Measurements from ENCODE around the gene GDF10. TPM values are rescaled to one million over a fixed set of nuclear protein-coding genes. Genes with fewer than 3 reads are reported as not detected.

GDF10 gene
- total RNA-seq, 1 donor from 2014 or later = not detected

DNA sequence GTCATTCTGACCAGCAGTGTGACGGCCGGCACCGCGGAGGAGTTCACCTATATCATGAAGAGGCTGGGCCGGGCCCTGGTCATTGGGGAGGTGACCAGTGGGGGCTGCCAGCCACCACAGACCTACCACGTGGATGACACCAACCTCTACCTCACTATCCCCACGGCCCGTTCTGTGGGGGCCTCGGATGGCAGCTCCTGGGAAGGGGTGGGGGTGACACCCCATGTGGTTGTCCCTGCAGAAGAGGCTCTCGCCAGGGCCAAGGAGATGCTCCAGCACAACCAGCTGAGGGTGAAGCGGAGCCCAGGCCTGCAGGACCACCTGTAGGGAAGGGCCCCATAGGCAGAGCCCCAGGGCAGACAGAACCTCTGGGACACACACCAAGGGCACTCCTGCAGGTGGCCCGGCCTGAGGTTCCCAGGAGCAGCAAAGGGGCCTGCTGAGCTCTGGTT is 57.2 kb downstream of the GDF10 start:
- intact Hi-C loops (cut with micrococcal nuclease) = no loop called here
- Mint-ChIP-seq H3K27ac (no peak overlapping the region), H3K4me3 (no peak overlapping the region), H3K4me1 (no peaks in the 10 kb centered on the region), H3K36me3 (ENCODE audit: low read depth) (no peaks in the 10 kb centered on the region), H3K27me3 (no peaks in the 10 kb centered on the region), H3K9me3 (no peaks in the 10 kb centered on the region)
- no peak for DNase-seq
- ATAC-seq (ENCODE audit: low read depth) = no peak
- ChIA-PET POLR2A (no interaction called here), CTCF (no interaction called here)
- TF ChIP-seq, protein P1, sequence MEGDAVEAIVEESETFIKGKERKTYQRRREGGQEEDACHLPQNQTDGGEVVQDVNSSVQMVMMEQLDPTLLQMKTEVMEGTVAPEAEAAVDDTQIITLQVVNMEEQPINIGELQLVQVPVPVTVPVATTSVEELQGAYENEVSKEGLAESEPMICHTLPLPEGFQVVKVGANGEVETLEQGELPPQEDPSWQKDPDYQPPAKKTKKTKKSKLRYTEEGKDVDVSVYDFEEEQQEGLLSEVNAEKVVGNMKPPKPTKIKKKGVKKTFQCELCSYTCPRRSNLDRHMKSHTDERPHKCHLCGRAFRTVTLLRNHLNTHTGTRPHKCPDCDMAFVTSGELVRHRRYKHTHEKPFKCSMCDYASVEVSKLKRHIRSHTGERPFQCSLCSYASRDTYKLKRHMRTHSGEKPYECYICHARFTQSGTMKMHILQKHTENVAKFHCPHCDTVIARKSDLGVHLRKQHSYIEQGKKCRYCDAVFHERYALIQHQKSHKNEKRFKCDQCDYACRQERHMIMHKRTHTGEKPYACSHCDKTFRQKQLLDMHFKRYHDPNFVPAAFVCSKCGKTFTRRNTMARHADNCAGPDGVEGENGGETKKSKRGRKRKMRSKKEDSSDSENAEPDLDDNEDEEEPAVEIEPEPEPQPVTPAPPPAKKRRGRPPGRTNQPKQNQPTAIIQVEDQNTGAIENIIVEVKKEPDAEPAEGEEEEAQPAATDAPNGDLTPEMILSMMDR (IDR thresholded peaks at IDR 0.05) = no peak

DNA sequence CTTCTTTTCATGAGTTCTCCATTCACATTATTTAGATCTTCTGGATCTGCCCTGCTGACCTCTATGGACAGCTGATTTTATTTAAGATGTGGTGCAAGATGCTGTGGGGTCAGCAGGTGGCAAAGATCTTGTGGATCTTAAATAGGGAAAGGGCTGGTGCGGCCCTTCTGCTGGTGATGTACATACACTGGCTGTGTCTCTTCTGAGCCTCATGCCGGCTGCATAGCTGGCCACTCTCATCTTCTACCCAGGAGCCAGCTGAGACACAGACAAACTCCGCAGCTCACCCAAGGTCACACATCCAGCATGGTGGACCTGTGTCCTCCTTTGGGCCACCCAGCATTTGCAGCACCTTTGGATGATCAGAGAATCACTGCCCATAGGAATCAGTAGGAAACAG is 57.9 kb downstream of the GDF10 start:
- POLR2A ChIA-PET = no interaction called here
- intact Hi-C loops (cut with micrococcal nuclease) = no loop called here
- H3K9me3 Mint-ChIP-seq = no peaks in the 10 kb centered on the region
- ATAC-seq (ENCODE audit: low read depth) (no peak), DNase-seq (no peak)
- no peaks in the 10 kb centered on the region for H3K27me3 Mint-ChIP-seq
- no peaks in the 10 kb centered on the region for H3K36me3 Mint-ChIP-seq (ENCODE audit: low read depth)
- CTCF ChIA-PET = no interaction called here
- TF ChIP-seq, protein P1 (IDR thresholded peaks at IDR 0.05) = no peak
- H3K4me3 Mint-ChIP-seq = no peak overlapping the region
- H3K27ac Mint-ChIP-seq = no peak overlapping the region
- H3K4me1 Mint-ChIP-seq = no peaks in the 10 kb centered on the region

DNA sequence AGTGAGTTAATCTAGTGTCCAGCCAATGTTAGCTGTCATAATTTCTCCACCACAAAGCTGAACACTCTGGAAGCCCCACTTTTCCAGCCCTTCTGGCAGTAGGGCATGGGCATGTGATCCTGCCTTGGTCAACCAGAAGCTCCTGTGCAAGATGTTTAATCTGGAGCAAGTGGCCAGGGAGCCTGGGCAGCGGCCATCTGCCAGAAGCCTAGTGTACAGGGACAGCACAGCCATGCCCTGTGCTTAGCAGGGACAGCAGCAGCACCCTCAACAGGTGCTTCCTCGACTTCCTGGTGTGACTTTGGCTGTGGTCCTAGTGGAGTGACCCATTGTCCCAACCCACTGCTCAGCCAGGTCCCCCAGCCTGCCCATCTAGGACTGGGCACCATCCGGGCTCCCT is 58.5 kb downstream of the GDF10 start:
- intact Hi-C loops (cut with micrococcal nuclease) = no loop called here
- H3K27ac Mint-ChIP-seq = no peak overlapping the region
- H3K27me3 Mint-ChIP-seq = no peaks in the 10 kb centered on the region
- ATAC-seq (ENCODE audit: low read depth) (no peak), DNase-seq (no peak)
- H3K9me3 Mint-ChIP-seq = no peaks in the 10 kb centered on the region
- ChIA-PET CTCF (no interaction called here), POLR2A (no interaction called here)
- H3K36me3 Mint-ChIP-seq (ENCODE audit: low read depth) = no peaks in the 10 kb centered on the region
- no peak overlapping the region for H3K4me3 Mint-ChIP-seq
- TF ChIP-seq, protein P1 (IDR thresholded peaks at IDR 0.05) = no peak
- H3K4me1 Mint-ChIP-seq = no peaks in the 10 kb centered on the region

DNA sequence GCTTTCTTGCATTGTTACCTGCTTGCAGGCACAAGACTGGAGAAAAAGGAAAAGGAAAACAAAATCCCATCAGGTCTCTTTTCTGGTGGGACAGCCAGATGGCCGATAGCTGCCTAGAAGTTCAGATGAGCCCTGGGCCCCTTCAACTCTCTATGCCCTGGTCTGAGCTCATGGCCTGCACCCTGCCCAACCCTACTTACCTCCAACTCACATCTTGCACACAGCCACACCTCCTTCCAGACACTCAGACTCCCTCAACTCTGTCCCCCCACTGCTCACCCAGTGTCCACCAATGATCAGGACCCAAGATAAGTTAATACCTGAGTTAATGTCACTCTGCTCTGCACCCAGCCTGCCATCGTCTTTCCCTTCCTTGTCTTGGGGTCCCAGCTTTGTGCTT is 59.1 kb downstream of the GDF10 start:
- intact Hi-C loops (cut with micrococcal nuclease) = no loop called here
- POLR2A ChIA-PET = no interaction called here
- H3K9me3 Mint-ChIP-seq = no peaks in the 10 kb centered on the region
- TF ChIP-seq, protein P1 (IDR thresholded peaks at IDR 0.05) = no peak
- H3K4me3 Mint-ChIP-seq = no peak overlapping the region
- H3K4me1 Mint-ChIP-seq = no peaks in the 10 kb centered on the region
- ATAC-seq (ENCODE audit: low read depth) (no peak), DNase-seq (no peak)
- CTCF ChIA-PET = no interaction called here
- H3K27ac Mint-ChIP-seq = no peak overlapping the region
- no peaks in the 10 kb centered on the region for H3K27me3 Mint-ChIP-seq
- H3K36me3 Mint-ChIP-seq (ENCODE audit: low read depth) = no peaks in the 10 kb centered on the region

DNA sequence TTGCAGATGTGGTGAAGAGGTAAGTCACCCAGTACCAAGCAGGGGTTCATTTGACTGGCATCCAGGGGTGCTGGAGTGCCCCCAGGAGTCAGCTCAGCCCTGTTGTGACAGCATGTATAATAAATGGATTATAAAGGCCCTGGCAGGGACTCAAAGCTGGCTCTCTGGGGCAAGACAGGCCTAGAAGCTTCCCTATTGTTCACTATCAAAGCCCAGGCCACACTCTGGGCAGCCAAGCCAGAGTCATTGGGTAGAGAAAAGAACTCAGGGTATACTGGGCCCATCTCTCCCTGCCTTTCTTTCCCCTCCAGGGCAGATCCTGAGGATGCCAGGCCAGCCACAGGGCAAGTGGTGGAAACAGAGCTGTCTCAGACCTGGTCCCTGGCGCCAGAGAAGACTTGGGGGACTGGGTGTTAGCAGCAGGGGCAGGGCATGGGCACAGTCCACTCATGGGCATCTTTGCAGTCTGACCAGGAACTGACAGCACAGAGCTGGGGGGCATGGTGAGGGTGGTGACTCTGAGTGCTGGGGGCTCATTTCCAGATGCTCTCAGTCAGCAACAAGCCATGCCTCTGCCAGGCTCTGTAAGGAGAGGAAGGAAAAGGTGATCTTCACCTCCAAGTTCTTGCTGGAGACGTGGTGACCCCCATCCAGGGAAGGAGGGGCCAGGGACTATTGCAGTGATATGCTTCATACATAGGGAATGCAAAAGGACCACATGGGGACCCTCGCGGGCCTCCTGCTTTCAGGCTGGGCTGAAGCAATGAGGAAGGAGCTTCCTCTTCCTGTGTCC is 59.8 kb downstream of the GDF10 start:
- H3K4me3 Mint-ChIP-seq = no peak overlapping the region
- TF ChIP-seq, protein P1 (IDR thresholded peaks at IDR 0.05) = no peak
- DNase-seq (no peak), ATAC-seq (ENCODE audit: low read depth) (no peak)
- H3K9me3 Mint-ChIP-seq = no peaks in the 10 kb centered on the region
- no peaks in the 10 kb centered on the region for H3K27me3 Mint-ChIP-seq
- no peak overlapping the region for H3K27ac Mint-ChIP-seq
- CTCF ChIA-PET = no interaction called here
- no peaks in the 10 kb centered on the region for H3K4me1 Mint-ChIP-seq
- POLR2A ChIA-PET = no interaction called here
- no peaks in the 10 kb centered on the region for H3K36me3 Mint-ChIP-seq (ENCODE audit: low read depth)
- intact Hi-C loops (cut with micrococcal nuclease) = no loop called here

Measured in activated B cell treated with CpG ODN at 0.5 μM for 24 hours (primary cell).